ENCODE data around the gene ETHE1. TPM values are rescaled to one million over a fixed set of nuclear protein-coding genes. Genes with fewer than 3 reads are reported as not detected.

ETHE1 gene
- total RNA-seq, 1 experiment from 2014 or later: 19.0 TPM

DNA sequence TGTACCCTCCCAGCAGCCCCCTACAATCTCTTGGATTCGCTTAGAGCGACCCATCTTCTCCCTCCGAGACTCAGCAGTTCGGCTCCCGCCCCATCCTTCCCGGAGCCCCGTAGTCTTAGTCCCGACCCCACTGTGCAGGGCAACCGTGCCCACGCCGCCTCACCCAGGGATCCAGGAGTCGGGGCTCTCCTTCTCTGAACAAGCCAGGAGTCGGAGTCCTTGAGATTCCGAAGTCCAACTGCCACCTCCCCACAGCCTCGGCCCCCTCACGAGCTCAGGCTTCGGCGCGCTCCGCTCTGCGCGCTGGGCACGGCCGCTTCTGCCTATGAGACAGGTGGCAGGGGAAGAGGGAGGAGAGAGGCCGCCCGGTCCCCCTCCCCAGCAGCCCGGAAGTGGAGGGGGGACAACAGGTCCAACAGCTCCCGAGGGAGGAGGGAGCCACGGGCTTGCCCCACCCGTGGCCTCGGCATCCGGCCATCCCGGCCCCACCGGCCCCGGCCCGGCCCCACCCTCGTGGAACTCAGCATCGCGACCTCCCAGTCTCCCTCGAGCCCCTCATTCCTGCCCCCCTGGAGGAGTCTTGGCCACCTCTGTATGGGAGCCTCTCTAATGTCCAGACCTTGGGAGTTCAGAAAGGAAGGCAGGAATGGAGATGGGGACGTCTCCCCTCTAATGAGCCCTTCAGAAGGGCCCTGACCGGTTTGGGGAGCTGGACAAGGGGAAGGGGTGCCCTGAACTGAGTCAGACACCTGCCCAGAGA lies 22.4 kb downstream of the ETHE1 start, which contains the start of gene PHLDB3 (continued):
- TF ChIP-seq, protein P1, sequence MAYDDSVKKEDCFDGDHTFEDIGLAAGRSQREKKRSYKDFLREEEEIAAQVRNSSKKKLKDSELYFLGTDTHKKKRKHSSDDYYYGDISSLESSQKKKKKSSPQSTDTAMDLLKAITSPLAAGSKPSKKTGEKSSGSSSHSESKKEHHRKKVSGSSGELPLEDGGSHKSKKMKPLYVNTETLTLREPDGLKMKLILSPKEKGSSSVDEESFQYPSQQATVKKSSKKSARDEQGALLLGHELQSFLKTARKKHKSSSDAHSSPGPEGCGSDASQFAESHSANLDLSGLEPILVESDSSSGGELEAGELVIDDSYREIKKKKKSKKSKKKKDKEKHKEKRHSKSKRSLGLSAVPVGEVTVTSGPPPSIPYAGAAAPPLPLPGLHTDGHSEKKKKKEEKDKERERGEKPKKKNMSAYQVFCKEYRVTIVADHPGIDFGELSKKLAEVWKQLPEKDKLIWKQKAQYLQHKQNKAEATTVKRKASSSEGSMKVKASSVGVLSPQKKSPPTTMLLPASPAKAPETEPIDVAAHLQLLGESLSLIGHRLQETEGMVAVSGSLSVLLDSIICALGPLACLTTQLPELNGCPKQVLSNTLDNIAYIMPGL (CRISPR knock-in tag; IDR thresholded peaks at IDR 0.05): peak; percentile 65; the same call in 1 of the 2 replicates
- TF ChIP-seq, protein P2, sequence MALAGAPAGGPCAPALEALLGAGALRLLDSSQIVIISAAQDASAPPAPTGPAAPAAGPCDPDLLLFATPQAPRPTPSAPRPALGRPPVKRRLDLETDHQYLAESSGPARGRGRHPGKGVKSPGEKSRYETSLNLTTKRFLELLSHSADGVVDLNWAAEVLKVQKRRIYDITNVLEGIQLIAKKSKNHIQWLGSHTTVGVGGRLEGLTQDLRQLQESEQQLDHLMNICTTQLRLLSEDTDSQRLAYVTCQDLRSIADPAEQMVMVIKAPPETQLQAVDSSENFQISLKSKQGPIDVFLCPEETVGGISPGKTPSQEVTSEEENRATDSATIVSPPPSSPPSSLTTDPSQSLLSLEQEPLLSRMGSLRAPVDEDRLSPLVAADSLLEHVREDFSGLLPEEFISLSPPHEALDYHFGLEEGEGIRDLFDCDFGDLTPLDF (CRISPR knock-in tag; IDR thresholded peaks at IDR 0.05): no peak
- TF ChIP-seq, protein P3, sequence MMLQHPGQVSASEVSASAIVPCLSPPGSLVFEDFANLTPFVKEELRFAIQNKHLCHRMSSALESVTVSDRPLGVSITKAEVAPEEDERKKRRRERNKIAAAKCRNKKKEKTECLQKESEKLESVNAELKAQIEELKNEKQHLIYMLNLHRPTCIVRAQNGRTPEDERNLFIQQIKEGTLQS (CRISPR knock-in tag; conservative IDR thresholded peaks at IDR 0.05): no peak

- Mint-ChIP-seq H3K9me3 (no peaks in the 10 kb centered on the region), H3K27ac (peak overlapping the region; percentile 74), H3K4me3 (peak overlapping the region; percentile 91), H3K36me3 (peaks cover 2% of the 10 kb centered on the region; the same call in 1 of the 2 replicates), H3K27me3 (ENCODE audit: low read depth) (peaks cover 38% of the 10 kb centered on the region), H3K4me1 (peaks cover 21% of the 10 kb centered on the region)
- ATAC-seq (peak; percentile 89), DNase-seq (ENCODE audit: low spot score) (peak; percentile 97)
- CTCF ChIA-PET: interaction anchor here (0.6 to 3.5 kb wide), 22 partner anchors 8 to 164 kb away, joined by 3 to 50 read pairs (median 6); partner anchors contain the start of genes ETHE1, IRGQ, ZNF575 and ZNF576
- POLR2A ChIA-PET: interaction anchor here (1.0 to 1.8 kb wide), 6 partner anchors 16 to 92 kb away, joined by 3 to 11 read pairs (median 4); partner anchors contain the start of genes IRGQ, LYPD3 and ZNF576
- TF ChIP-seq, protein P4, sequence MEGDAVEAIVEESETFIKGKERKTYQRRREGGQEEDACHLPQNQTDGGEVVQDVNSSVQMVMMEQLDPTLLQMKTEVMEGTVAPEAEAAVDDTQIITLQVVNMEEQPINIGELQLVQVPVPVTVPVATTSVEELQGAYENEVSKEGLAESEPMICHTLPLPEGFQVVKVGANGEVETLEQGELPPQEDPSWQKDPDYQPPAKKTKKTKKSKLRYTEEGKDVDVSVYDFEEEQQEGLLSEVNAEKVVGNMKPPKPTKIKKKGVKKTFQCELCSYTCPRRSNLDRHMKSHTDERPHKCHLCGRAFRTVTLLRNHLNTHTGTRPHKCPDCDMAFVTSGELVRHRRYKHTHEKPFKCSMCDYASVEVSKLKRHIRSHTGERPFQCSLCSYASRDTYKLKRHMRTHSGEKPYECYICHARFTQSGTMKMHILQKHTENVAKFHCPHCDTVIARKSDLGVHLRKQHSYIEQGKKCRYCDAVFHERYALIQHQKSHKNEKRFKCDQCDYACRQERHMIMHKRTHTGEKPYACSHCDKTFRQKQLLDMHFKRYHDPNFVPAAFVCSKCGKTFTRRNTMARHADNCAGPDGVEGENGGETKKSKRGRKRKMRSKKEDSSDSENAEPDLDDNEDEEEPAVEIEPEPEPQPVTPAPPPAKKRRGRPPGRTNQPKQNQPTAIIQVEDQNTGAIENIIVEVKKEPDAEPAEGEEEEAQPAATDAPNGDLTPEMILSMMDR (IDR thresholded peaks at IDR 0.05): peak; percentile 25; the same call in 1 of the 2 replicates
- TF ChIP-seq JAZF1 (CRISPR knock-in tag; IDR thresholded peaks at IDR 0.05): no peak
- TF ChIP-seq ZNF671 (CRISPR knock-in tag; IDR thresholded peaks at IDR 0.05): no peak
- TF ChIP-seq ATF6 (CRISPR knock-in tag; IDR thresholded peaks at IDR 0.05): no peak
- TF ChIP-seq TCF7 (CRISPR knock-in tag; IDR thresholded peaks at IDR 0.05; ENCODE audit: low read depth): no peak
- TF ChIP-seq STAT6 (CRISPR knock-in tag; conservative IDR thresholded peaks at IDR 0.05; ENCODE audit: low read depth): no peak
- TF ChIP-seq NR2C2 (CRISPR knock-in tag; IDR thresholded peaks at IDR 0.05): no peak
- TF ChIP-seq ATF1 (CRISPR knock-in tag; IDR thresholded peaks at IDR 0.05): no peak
- TF ChIP-seq, protein P5, sequence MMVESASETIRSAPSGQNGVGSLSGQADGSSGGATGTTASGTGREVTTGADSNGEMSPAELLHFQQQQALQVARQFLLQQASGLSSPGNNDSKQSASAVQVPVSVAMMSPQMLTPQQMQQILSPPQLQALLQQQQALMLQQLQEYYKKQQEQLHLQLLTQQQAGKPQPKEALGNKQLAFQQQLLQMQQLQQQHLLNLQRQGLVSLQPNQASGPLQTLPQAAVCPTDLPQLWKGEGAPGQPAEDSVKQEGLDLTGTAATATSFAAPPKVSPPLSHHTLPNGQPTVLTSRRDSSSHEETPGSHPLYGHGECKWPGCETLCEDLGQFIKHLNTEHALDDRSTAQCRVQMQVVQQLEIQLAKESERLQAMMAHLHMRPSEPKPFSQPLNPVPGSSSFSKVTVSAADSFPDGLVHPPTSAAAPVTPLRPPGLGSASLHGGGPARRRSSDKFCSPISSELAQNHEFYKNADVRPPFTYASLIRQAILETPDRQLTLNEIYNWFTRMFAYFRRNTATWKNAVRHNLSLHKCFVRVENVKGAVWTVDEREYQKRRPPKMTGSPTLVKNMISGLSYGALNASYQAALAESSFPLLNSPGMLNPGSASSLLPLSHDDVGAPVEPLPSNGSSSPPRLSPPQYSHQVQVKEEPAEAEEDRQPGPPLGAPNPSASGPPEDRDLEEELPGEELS (CRISPR knock-in tag; IDR thresholded peaks at IDR 0.05): 0 out of 2 replicates have a peak, but pooled peaks have one; percentile 24
- no peak for TF ChIP-seq ZNF416 (CRISPR knock-in tag; IDR thresholded peaks at IDR 0.05)
- TF ChIP-seq, protein P1 (CRISPR knock-in tag; IDR thresholded peaks at IDR 0.05): no peak; the same call in 1 of the 2 replicates
- TF ChIP-seq ATF2 (CRISPR knock-in tag; IDR thresholded peaks at IDR 0.05; ENCODE audit: borderline replicate concordance, low read depth): no peak
These were observed 23.2 kb downstream of the ETHE1 start for GRCh38 chr19:43503501-43504425.

Data from WTC11 (cell line).